Loucy (cell line): ENCODE data around the gene C2orf69.

Source experiments
- H2AFZ ChIP-seq: fragments of 200-600 bp; sonication (generic); 2 replicates; pipeline ENCODE4 v1.6.0; 2016; ENCODE audit warnings: antibody characterized with exemption, mild to moderate bottlenecking, low read length, moderate library complexity
- H3F3A ChIP-seq: fragments of 200-600 bp; 2 replicates; pipeline ENCODE4 v1.6.0; 2016; ENCODE audit warnings: antibody characterized with exemption, low read depth, mild to moderate bottlenecking
- H3K27me3 ChIP-seq: fragments of 200-600 bp; sonication (generic); 2 replicates; pipeline ENCODE4 v1.6.1; 2014; ENCODE audit warnings: low read length, mild to moderate bottlenecking; ENCODE audit not compliant: insufficient read depth, poor library complexity, severe bottlenecking
- H3K36me3 ChIP-seq: fragments of 200-600 bp; sonication (generic); 2 replicates; pipeline ENCODE4 v1.6.1; 2016; ENCODE audit warnings: low read length; ENCODE audit not compliant: insufficient read depth
- H3K4me1 ChIP-seq: fragments of 200-600 bp; sonication (generic); 2 replicates; pipeline ENCODE4 v1.5.1; 2014; ENCODE audit warnings: low read length, mild to moderate bottlenecking; ENCODE audit not compliant: insufficient read depth, poor library complexity, severe bottlenecking
- H3K4me2 ChIP-seq: fragments of 200-600 bp; sonication (generic); 2 replicates; pipeline ENCODE4 v1.6.0; 2014; ENCODE audit warnings: antibody characterized with exemption, low read length, low read depth, mild to moderate bottlenecking; ENCODE audit not compliant: poor library complexity, severe bottlenecking
- H3K4me3 ChIP-seq: fragments of 200-600 bp; sonication (generic); 2 replicates; pipeline ENCODE4 v1.5.1; 2014; ENCODE audit warnings: low read length, mild to moderate bottlenecking, mixed read lengths; ENCODE audit not compliant: poor library complexity, severe bottlenecking
- H3K79me2 ChIP-seq: fragments of 200-600 bp; sonication (generic); 2 replicates; pipeline ENCODE4 v1.6.1; 2014; ENCODE audit warnings: low read length; ENCODE audit not compliant: insufficient read depth
- H3K9ac ChIP-seq: fragments of 200-600 bp; sonication (generic); 2 replicates; pipeline ENCODE4 v1.6.0; 2014; ENCODE audit warnings: mild to moderate bottlenecking, low read depth, low read length, moderate library complexity; ENCODE audit not compliant: poor library complexity, severe bottlenecking
- H3K9me2 ChIP-seq: fragments of 200-600 bp; sonication (generic); replicated peaks from 2 replicates; pipeline ENCODE4 v1.6.1; 2016; ENCODE audit warnings: low read depth, low read length, mixed read lengths
- H3K9me3 ChIP-seq: fragments of 200-600 bp; sonication (generic); 2 replicates; pipeline ENCODE4 v1.6.1; 2014; ENCODE audit warnings: mild to moderate bottlenecking, antibody characterized with exemption, low read length, low read depth; ENCODE audit not compliant: insufficient read depth
- H4K20me1 ChIP-seq: fragments of 200-600 bp; sonication (generic); 2 replicates; pipeline ENCODE4 v1.6.0; 2014; ENCODE audit warnings: antibody characterized with exemption, low read length, mild to moderate bottlenecking; ENCODE audit not compliant: insufficient read depth, poor library complexity, severe bottlenecking
- CTCF ChIP-seq: fragments of 200-600 bp; sonication (generic); conservative IDR thresholded peaks from 2 replicates; pipeline ENCODE4 v1.5.1; 2014; ENCODE audit warnings: mild to moderate bottlenecking, antibody characterized with exemption, low read length
- EZH2phosphoT487 ChIP-seq: fragments of 200-600 bp; IDR thresholded peaks from 2 replicates; pipeline ENCODE4 v1.6.1; 2018; ENCODE audit warnings: antibody characterized with exemption, mild to moderate bottlenecking, moderate library complexity, borderline replicate concordance

Gene C2orf69

GRCh38 chr2:199882667-199883066, 28.4 kb upstream of the C2orf69 start:
- Histone ChIP-seq H3K36me3 (no peaks in the 10 kb centered on the region), H4K20me1 (no peaks in the 10 kb centered on the region), H2AFZ (no peak overlapping the region), H3K9me2 (no peaks in the 10 kb centered on the region), H3K27me3 (no peaks in the 10 kb centered on the region), H3K9me3 (no peaks in the 10 kb centered on the region), H3K4me2 (no peak overlapping the region), H3K4me3 (no peak overlapping the region), H3K79me2 (no peaks in the 10 kb centered on the region), H3K4me1 (no peaks in the 10 kb centered on the region), H3F3A (no peaks in the 10 kb centered on the region), H3K9ac (no peak overlapping the region)
- TF ChIP-seq EZH2phosphoT487 (no peak), CTCF (no peak)

GRCh38 chr2:199883474-199884212, 27.4 kb upstream of the C2orf69 start:
- H3K4me3 ChIP-seq, result no peak overlapping the region
- H3K4me2 ChIP-seq, result no peak overlapping the region
- H2AFZ ChIP-seq, result no peak overlapping the region
- no peaks in the 10 kb centered on the region for H3K4me1 ChIP-seq
- H3K36me3 ChIP-seq, result no peaks in the 10 kb centered on the region
- H3K9me2 ChIP-seq, result no peaks in the 10 kb centered on the region
- no peaks in the 10 kb centered on the region for H3K27me3 ChIP-seq
- TF ChIP-seq EZH2phosphoT487 (no peak), CTCF (no peak)
- H3K79me2 ChIP-seq, result no peaks in the 10 kb centered on the region
- H4K20me1 ChIP-seq, result no peaks in the 10 kb centered on the region
- no peak overlapping the region for H3K9ac ChIP-seq
- H3F3A ChIP-seq, result no peaks in the 10 kb centered on the region
- no peaks in the 10 kb centered on the region for H3K9me3 ChIP-seq

- H3K36me3 ChIP-seq, result no peaks in the 10 kb centered on the region
- TF ChIP-seq EZH2phosphoT487 (no peak), CTCF (no peak)
Observed at GRCh38 chr2:199895406-199895805, 15.7 kb upstream of the C2orf69 start.

More at GRCh38 chr2:199895406-199895805, 15.7 kb upstream of the C2orf69 start:
- Histone ChIP-seq H3K9me3 (no peaks in the 10 kb centered on the region), H3K4me1 (no peaks in the 10 kb centered on the region), H3K9ac (no peak overlapping the region), H3K4me2 (no peak overlapping the region), H4K20me1 (no peaks in the 10 kb centered on the region), H3K79me2 (no peaks in the 10 kb centered on the region), H2AFZ (no peak overlapping the region), H3K9me2 (no peaks in the 10 kb centered on the region), H3K4me3 (no peak overlapping the region), H3K27me3 (no peaks in the 10 kb centered on the region), H3F3A (no peaks in the 10 kb centered on the region)
